GM12878 (cell line): ENCODE data around the gene NNAT.

Source experiments
- CREB1 ChIP-seq: IDR thresholded peaks from 2 replicates; pipeline ENCODE4 v1.6.1; 2012; ENCODE audit warnings: low read depth, mild to moderate bottlenecking, inconsistent platforms
- CREM ChIP-seq: IDR thresholded peaks from 2 replicates; pipeline ENCODE4 v1.6.1; 2014; ENCODE audit warnings: antibody characterized with exemption, low read depth
- CTCF ChIP-seq, 3 experiments: IDR thresholded peaks in 2 of 3; conservative IDR thresholded peaks in 1 of 3; 2 replicates each; pipeline ENCODE4 v1.5.1; 2011; ENCODE audit warnings: low read depth in 3 of 3, low read length in 3 of 3, mild to moderate bottlenecking in 3 of 3, control low read depth in 2 of 3, moderate library complexity in 2 of 3, inconsistent platforms in 1 of 3, mixed read lengths in 1 of 3; ENCODE audit not compliant: control insufficient read depth in 2 of 3, insufficient read depth in 1 of 3; ENCODE audit errors: extremely low read depth in 1 of 3
- DPF2 ChIP-seq: fragments of 450-650 bp; IDR thresholded peaks from 2 replicates; pipeline ENCODE4 v1.6.1; 2017; ENCODE audit warnings: mild to moderate bottlenecking
- FOS ChIP-seq: IDR thresholded peaks from 3 replicates; pipeline ENCODE4 v1.6.1; 2011; ENCODE audit warnings: borderline replicate concordance; ENCODE audit not compliant: insufficient read length; ENCODE audit errors: extremely low read depth
- KDM1A ChIP-seq: fragments of 200-600 bp; sonication (generic); IDR thresholded peaks from 2 replicates; pipeline ENCODE4 v1.6.1; 2016; ENCODE audit warnings: borderline replicate concordance
- REST ChIP-seq: IDR thresholded peaks from 2 replicates; pipeline ENCODE4 v1.6.1; 2012; ENCODE audit warnings: mild to moderate bottlenecking, low read depth, low read length
- SUZ12 ChIP-seq: fragments of 200-600 bp; sonication (generic); IDR thresholded peaks from one replicate; pipeline ENCODE4 v1.6.1; 2018; ENCODE audit warnings: antibody characterized with exemption, mild to moderate bottlenecking; ENCODE audit not compliant: unreplicated experiment
- USF2 ChIP-seq: IDR thresholded peaks from 2 replicates; pipeline ENCODE4 v1.6.1; 2011; ENCODE audit warnings: low read depth, low read length, improper control_type of control experiment, borderline replicate concordance

- TF ChIP-seq SUZ12 (no peak), CTCF (IDR thresholded peaks at IDR 0.05 in 2 of 3, conservative IDR thresholded peaks at IDR 0.05 in 1 of 3; ENCODE audit: control insufficient read depth in 2 of 3, extremely low read depth in 1 of 3, insufficient read depth in 1 of 3, low read depth in 3 of 3, low read length in 3 of 3) (no peak), KDM1A (no peak), REST (no peak), CREM (no peak), FOS (no peak), DPF2 (no peak), USF2 (no peak), CREB1 (no peak)
Measured at GRCh38 chr20:37570419-37570818, 49.4 kb downstream of the NNAT start.
